Karpas-422 (cell line): ENCODE results near the gene SPDYE2B. TPM values are rescaled to one million over a fixed set of nuclear protein-coding genes. Genes with fewer than 3 reads are reported as not detected.

Experiments used
- small RNA-seq: library from RNA; depleted of rRNA; stranded (forward); fragments of <200 nt; gene quantifications from one replicate; pipeline ENCODE3, GENCODE V24; 2014
- total RNA-seq: library from RNA; depleted of rRNA; stranded (reverse); fragments of >200 nt; shearing (Covaris generic); gene quantifications from 2 replicates; pipeline ENCODE4 v1.2.3, GENCODE V29; 2014; ENCODE audit warnings: low replicate concordance; rRNA removed

Gene SPDYE2B
- total RNA-seq, 1 experiment from 2014 or later, result not detected

Small RNAs within 50 kb of the gene (small RNA-seq; reads per million reads assigned to genes)
- not detected for gene AC105052.3
- gene UPK3BL1, result not detected

Other genes starting within 250 kb of the SPDYE2B start
- 2.8 and 7.8 TPM in 2 replicates for gene ORAI2, start 216.7 kb upstream of the SPDYE2B start, total RNA-seq
- 3.7 and 11.9 TPM in 2 replicates for gene ALKBH4, start 185.5 kb upstream of the SPDYE2B start, total RNA-seq
- 15.2 and 24.9 TPM in 2 replicates for gene LRWD1, start 185.3 kb upstream of the SPDYE2B start, total RNA-seq
- 53.1 and 60.7 TPM in 2 replicates for gene POLR2J, start 171.4 kb upstream of the SPDYE2B start, total RNA-seq
- 2.4 and 5.6 TPM in 2 replicates for gene RASA4B, start 132.5 kb upstream of the SPDYE2B start, total RNA-seq
- gene UPK3BL2, start 106.6 kb upstream of the SPDYE2B start, total RNA-seq, result 19.8 and 49.4 TPM in 2 replicates
- not detected in 2 replicates for gene SPDYE2, start 99.1 kb upstream of the SPDYE2B start, total RNA-seq
- gene POLR2J3, start 77.7 kb upstream of the SPDYE2B start, total RNA-seq, result 45.5 and 57.8 TPM in 2 replicates
- gene RASA4, start 33.6 kb upstream of the SPDYE2B start, total RNA-seq, result 4.5 and 16.5 TPM in 2 replicates
- gene UPK3BL1, start 7.5 kb upstream of the SPDYE2B start, total RNA-seq, result 41.7 and 51.4 TPM in 2 replicates
- 13.2 and 14.7 TPM in 2 replicates for gene POLR2J2, start 21.3 kb downstream of the SPDYE2B start, total RNA-seq
- 3.5 and 4.0 TPM in 2 replicates for gene FAM185A, start 98.7 kb downstream of the SPDYE2B start, total RNA-seq